ENCODE results near the gene UNK.

DNA sequence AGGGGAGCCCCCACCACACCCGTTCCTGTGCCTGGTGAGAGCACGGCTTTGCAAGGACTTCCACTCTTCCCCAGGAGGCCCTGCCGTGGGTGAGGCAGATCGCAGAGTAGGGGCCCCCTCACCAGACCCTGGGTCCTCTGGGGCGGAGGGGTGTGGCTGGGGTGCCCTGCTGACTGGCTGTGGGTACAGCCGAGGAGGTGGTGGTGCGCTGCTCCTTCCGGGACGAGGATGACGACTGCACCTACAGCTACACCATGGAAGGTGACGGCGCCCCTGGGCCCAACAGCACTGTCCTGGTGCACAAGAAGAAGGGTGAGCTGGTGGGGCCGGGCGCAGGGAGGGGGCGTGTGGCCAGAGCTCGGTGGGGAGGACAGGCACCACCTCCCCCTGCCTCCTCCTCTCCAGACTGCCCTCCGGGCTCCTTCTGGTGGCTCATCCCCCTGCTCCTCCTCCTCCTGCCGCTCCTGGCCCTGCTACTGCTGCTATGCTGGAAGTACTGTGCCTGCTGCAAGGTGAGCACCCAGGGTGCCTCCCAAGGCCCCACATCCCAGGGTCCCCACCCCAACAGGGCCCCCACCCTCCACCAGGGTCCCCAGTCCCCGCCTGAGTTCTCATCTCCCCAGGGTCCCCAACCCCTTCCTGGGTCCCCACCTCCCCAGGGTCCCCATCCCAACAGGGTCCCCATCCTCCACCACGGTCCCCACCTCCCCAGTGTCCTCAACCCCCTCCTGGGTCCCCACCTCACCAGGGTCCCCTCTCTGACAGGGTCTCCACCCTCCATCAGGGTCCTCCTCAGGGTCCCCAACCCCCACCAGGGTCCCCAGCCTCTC is 47.3 kb upstream of the UNK start:
- TF ChIP-seq POLR2A (IDR thresholded peaks at IDR 0.05; ENCODE audit: insufficient read depth in 1 of 2, low read depth in 2 of 2, low read length in 2 of 2) (no peak), ZNF3 (CRISPR knock-in tag; IDR thresholded peaks at IDR 0.05) (no peak), FOXP1 (IDR thresholded peaks at IDR 0.05) (no peak), FOXP1 (CRISPR knock-in tag; IDR thresholded peaks at IDR 0.05) (no peak), KLF16 (CRISPR knock-in tag; IDR thresholded peaks at IDR 0.05) (no peak)
- TF ChIP-seq, protein P1, sequence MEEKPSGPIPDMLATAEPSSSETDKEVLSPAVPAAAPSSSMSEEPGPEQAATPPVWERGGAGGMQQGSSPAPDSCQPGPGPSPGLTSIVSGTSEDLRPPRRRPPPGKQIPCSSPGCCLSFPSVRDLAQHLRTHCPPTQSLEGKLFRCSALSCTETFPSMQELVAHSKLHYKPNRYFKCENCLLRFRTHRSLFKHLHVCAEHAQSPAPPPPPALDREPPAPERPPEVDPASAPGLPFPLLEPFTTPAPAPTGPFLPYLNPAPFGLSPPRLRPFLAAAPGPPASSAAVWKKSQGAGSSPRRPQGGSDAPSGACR (CRISPR knock-in tag; IDR thresholded peaks at IDR 0.05) = no peak
- TF ChIP-seq, protein P2, sequence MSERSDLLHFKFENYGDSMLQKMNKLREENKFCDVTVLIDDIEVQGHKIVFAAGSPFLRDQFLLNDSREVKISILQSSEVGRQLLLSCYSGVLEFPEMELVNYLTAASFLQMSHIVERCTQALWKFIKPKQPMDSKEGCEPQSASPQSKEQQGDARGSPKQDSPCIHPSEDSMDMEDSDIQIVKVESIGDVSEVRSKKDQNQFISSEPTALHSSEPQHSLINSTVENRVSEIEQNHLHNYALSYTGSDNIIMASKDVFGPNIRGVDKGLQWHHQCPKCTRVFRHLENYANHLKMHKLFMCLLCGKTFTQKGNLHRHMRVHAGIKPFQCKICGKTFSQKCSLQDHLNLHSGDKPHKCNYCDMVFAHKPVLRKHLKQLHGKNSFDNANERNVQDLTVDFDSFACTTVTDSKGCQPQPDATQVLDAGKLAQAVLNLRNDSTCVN (CRISPR knock-in tag; IDR thresholded peaks at IDR 0.05; ENCODE audit: borderline replicate concordance) = no peak
- TF ChIP-seq, protein P3, sequence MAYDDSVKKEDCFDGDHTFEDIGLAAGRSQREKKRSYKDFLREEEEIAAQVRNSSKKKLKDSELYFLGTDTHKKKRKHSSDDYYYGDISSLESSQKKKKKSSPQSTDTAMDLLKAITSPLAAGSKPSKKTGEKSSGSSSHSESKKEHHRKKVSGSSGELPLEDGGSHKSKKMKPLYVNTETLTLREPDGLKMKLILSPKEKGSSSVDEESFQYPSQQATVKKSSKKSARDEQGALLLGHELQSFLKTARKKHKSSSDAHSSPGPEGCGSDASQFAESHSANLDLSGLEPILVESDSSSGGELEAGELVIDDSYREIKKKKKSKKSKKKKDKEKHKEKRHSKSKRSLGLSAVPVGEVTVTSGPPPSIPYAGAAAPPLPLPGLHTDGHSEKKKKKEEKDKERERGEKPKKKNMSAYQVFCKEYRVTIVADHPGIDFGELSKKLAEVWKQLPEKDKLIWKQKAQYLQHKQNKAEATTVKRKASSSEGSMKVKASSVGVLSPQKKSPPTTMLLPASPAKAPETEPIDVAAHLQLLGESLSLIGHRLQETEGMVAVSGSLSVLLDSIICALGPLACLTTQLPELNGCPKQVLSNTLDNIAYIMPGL (CRISPR knock-in tag; IDR thresholded peaks at IDR 0.05; ENCODE audit: borderline replicate concordance in 1 of 2, low read depth in 1 of 2) = no peak

Data from HepG2 (cell line).